ENCODE measurements around the gene RAD52.

Gene RAD52

GRCh38 chr12:949453-950191 is at the start of gene RAD52:
Gene RAD52, minus strand, starts transcription at chr12:949694. Its CDS starts 16,636 bp downstream, at chr12:933058.
- peak; percentile 98 for DNase-seq

- DNase-seq, result no peak
Measured at GRCh38 chr12:998020-998874, 48.8 kb upstream of the RAD52 start.

- no peak for DNase-seq
Measured at GRCh38 chr12:997505-997904, 48.0 kb upstream of the RAD52 start.

GRCh38 chr12:996881-997280 is 47.4 kb upstream of the RAD52 start:
- no peak for DNase-seq

GRCh38 chr12:992647-993046 is 43.2 kb upstream of the RAD52 start:
- no peak for DNase-seq

- peak; percentile 67 for DNase-seq
Measured at GRCh38 chr12:991350-992333, 42.1 kb upstream of the RAD52 start.

- peak; percentile 79 for DNase-seq
Measured at GRCh38 chr12:990661-991349, 41.3 kb upstream of the RAD52 start, which contains the start of gene ERC1. Gene ERC1, plus strand, starts transcription at chr12:991223. Its CDS starts 36,681 bp downstream, at chr12:1027904.

GRCh38 chr12:989751-990660 is 40.5 kb upstream of the RAD52 start:
- DNase-seq, result peak; percentile 72

GRCh38 chr12:989051-989450 is 39.6 kb upstream of the RAD52 start:
- no peak for DNase-seq

GRCh38 chr12:988646-989045 is 39.2 kb upstream of the RAD52 start:
- DNase-seq, result no peak

GRCh38 chr12:981961-982360 is 32.5 kb upstream of the RAD52 start:
- DNase-seq, result no peak

- no peak for DNase-seq
Measured at GRCh38 chr12:981176-981828, 31.8 kb upstream of the RAD52 start.

GRCh38 chr12:979349-979748 is 29.9 kb upstream of the RAD52 start:
- no peak for DNase-seq

- no peak for DNase-seq
Measured at GRCh38 chr12:977156-977555, 27.7 kb upstream of the RAD52 start.

- DNase-seq, result no peak
Measured at GRCh38 chr12:976644-977043, 27.1 kb upstream of the RAD52 start.

- DNase-seq, result no peak
Measured at GRCh38 chr12:974271-974862, 24.9 kb upstream of the RAD52 start.

GRCh38 chr12:971991-972390 is 22.5 kb upstream of the RAD52 start:
- DNase-seq, result no peak

- DNase-seq, result no peak
Measured at GRCh38 chr12:969821-970220, 20.3 kb upstream of the RAD52 start.

GRCh38 chr12:968545-968944 is 19.1 kb upstream of the RAD52 start:
- DNase-seq, result no peak

GRCh38 chr12:967641-968040 is 18.1 kb upstream of the RAD52 start:
- DNase-seq, result no peak
